Measurements from ENCODE around the gene EXOSC6.
"Not testable (repeated sequence)": the region's sequence is repeated elsewhere in the genome, so short reads cannot be mapped to it uniquely, and the experiment has no call there.

The EXOSC6 gene

DNA sequence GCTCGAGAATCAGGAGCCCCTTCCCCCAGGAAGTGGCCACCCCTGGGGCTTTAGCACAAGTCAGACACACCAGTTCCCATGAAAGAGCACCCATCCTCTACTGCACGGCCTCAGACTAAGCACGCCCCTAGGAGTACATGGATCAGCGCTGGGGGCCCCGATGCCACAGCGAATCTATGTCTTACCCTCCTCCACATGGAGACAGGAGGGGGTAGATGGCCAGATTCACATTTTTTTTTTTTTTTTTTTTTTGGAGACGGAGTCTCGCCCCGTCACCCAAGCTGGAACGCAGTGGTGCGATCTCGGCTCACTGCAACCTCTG is 3.2 kb upstream of the EXOSC6 start:
- DNase-seq (ENCODE audit: low read depth): no peak

DNA sequence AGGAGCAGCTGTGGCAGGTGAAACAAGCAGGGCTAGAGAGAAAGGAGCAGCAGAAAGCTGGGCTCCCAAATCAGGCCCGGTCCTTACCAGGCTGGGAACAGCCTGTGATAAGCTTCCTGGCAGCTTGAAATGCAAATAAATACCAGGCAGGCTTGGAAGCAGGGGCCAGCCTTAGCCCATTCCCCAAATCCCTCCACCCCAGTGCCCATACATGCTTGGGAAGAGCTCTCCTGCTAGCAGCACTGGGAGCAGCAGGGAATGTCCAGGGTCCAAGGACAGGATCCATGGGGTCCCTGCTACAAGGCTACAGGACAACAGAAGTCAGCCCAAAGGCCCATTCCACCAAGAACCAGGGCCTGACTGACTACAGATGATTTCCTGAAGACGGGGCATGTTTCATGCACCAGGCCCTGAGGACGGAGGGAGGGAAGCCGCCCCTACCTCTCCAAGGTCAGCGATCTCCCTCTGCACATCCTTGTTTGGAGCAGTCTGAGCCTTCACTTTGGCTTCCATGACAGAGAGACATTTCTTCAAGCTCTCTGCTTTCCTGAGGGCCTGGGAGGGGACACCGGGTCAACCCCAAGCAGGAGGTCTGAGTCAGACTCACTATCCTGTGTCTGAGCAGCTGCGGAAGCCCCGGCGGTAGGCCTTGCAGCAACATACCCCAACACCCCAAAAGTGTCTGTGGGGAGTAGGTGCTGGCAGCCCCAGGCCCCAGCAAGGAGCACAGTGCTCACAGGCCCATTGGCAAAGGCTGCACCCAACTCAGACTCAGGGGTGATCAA is 2.6 kb upstream of the EXOSC6 start:
- peak; percentile 14 for DNase-seq (ENCODE audit: low read depth)

DNA sequence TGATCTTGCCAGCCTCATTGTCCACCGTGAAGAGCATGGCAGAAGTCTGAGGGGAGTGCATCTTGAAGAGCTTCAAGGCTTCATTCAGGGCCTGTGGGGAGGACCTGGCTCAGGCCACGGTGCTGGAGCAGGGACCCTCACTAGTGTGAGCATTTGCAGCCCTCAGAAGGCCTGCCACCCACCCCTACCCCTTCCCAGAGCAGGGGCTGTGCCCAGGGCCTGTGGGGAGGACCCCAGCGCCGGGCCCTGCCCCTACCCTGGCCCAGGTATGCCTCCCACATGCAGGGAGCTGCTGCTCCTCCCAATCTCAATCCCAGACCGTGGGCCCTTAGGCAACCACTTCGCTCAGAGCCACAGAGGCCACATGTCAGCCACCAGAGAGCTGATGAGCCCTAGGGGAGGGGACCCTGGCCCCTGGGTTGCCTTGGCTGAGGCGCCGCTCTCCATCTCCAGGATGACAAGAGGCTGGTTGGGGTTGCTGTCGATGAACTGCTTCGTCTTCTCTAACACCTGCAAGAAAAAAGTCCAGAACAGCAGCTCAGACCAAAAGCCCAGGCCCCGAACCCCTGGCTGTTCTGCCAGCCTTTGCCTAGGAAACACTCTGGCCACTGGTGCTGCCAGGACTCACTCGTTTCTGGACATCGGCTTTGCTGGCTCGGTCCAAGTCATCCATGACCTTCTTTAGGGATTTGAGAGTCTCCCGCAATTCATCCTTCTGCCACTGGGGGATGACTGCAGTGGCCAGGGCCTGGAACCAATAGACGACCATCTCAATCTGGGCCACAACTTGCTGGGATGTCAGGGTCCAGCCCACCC is 1.8 kb upstream of the EXOSC6 start:
- DNase-seq (ENCODE audit: low read depth): peak; percentile 50

DNA sequence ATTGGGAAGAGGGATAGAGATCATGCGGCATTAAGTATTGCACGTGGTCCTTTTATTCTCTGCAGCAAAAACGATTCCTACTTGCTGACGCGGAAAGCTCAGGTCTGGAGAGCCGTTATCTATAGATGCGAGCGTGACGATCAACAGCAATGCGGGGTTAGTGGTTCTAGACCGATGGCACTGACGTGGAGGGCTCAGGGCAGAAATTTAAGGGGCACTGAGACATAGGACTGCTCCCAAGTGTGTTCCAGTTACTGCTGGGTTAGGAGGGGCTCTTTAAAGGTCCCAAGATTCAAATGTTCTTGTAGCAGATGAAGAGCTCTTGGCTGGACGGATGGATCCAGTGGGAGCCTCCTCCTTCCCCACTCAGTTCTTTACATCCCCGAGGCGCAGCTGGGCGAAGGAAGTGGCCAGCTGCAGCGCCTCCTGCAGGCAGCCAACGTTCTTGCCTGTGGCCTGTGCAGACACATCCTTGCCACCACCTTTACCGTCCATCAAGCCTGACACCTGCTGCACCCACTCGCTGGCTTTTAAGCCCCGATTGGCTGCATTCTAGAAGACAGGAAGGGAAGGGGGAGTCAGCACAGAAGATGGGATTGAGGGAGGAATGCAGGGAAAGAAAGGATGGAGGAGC is 732 bp upstream of the EXOSC6 start:
- DNase-seq (ENCODE audit: low read depth): peak; percentile 21

DNA sequence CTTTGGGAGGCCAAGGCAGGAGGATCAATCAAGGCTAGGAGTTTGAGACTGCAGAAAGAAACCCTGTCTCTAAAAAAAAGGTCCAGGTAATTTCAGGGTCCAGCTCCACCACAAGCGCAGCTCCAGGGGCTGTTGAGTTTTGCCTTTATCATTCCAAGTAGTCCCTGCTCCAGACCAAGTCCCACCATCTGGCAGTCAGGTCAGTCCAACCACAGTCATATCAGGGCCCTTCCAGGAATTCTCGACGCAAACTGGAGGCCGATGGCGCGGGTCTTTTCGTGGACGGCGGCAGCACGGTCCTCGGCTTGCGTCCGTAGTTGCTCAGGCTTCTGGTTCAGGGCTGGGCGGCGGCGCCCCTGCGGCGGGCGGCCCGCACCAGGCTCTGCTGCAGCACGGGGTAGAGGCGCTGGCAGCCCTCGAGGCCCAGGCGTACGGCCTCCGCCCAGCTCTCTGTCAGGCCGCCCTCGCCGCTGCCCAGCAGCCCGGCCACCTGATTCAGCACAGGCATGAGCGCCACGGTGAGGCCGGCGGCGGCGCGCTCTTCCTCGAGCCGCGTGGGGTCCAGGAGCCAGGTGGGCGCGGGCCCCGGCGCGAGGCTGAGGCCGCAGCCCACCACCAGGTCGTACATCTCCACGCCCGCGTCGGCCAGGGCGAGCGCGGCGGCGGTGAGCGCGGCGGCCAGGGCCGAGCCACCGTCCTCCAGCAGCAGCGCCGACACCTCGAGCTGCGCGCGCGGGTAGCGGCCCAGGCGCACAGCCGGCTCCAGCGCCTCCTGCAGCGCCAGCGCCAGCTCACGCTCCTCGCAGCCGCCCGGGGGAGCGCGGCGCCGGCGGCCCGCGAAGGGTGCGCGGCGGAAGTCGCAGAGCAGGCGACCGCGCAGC is 752 bp downstream of the EXOSC6 start:
- peak; percentile 56 for DNase-seq (ENCODE audit: low read depth)

DNA sequence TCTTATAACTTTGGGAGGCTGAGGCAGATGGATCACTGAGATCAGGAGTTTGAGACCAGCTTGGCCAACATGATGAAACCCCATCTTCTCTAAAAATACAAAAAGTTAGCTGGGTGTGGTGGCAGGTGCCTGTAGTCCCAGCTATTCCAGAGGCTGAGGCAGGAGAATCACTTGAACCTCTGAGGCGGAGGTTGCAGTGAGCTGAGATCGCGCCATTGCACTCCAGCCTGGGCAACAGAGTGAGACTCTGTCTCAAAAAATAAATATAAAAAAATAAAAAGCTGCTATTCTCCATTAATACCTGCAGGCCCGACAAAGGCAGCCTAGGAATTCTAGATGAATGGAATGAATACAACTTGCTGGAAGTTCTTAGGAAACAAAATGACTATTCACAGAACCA is 2.0 kb downstream of the EXOSC6 start:
- DNase-seq (ENCODE audit: low read depth): not testable (repeated sequence)

DNA sequence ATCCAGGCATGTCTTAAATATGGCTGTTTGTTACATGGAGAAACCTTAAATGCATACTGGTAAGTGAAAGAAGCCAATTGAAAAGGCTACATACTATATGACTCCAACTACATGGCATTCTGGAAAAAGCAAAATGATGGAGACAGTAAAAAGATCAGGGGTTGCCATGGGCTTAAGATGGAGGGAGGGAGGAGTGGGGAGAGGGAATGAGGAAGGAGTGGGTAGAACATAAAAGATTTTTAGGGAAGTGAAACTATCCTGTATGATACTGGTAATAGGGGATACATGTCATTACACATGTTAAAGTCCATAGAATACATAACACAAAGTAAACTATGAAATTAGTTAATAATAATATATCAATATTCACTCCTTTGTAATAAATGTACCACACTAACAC is 13.0 kb downstream of the EXOSC6 start:
- DNase-seq (ENCODE audit: low read depth): not testable (repeated sequence)

DNA sequence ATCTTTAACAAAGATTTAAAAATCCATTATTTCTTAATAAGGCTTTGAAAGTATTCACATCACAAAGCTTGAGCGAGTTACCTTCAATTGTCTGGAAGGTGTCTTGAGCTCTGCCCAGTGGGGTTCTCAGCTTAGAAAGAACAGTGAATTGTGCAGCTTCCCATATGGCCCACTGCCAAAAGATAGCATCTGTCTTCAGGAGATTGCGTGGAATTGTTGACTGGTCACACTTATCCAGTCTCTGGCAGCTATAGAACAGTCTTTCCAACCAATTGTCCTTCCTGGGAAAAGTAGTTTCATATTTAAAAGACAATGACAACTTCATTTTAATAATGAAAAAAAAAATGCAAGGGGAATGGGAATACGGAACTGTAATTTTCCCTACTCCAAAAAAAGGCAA is 19.9 kb downstream of the EXOSC6 start:
- not testable (repeated sequence) for DNase-seq (ENCODE audit: low read depth)

DNA sequence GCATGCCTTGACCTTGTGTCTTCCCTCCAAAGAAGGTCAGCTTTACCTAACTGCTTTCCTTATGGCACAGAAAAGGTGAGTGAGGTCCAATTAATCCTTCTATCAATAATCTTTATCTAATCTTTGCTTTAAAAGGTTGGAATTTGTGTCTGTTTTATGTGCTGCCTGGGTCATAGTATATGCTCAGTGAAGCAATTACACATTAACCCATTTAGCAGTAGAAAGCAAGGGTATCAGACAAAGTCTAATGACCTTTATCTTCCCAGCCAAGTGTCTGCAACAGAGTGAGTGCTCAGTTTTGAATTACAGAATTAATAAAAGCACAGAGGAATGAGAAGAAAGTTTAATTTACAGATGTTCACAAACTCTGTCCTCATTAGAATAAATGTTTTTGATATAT is 25.7 kb downstream of the EXOSC6 start:
- not testable (repeated sequence) for DNase-seq (ENCODE audit: low read depth)

DNA sequence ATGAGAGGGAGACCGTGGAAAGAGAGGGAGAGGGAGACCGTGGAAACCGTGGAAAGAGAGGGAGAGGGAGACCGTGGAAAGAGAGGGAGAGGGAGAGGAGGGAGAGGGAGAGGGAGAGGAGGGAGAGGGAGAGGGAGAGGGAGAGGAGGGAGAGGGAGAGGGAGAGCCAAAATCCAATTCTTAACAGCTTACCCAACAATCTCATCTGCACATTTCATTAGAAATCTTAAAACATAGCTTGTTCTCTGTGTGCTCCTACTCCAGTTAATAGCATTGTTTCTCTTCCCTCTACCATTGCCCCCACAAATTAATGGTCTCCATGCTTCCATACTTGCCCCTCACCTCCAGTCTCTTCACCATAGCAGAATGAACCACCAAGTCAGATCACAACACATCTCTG is 26.3 kb downstream of the EXOSC6 start:
- DNase-seq (ENCODE audit: low read depth): not testable (repeated sequence)

DNA sequence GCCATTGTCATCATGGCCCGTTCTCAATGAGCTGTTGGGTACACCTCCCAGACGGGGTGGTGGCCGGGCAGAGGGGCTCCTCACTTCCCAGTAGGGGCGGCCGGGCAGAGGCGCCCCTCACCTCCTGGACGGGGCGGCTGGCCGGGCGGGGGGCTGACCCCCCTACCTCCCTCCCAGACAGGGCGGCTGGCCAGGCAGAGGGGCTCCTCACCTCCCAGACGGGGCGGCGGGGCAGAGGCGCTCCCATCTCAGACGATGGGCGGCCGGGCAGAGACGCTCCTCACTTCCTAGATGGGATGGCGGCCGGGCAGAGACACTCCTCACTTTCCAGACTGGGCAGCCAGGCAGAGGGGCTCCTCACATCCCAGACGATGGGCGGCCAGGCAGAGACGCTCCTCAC is 27.1 kb downstream of the EXOSC6 start:
- DNase-seq (ENCODE audit: low read depth): not testable (repeated sequence)

DNA sequence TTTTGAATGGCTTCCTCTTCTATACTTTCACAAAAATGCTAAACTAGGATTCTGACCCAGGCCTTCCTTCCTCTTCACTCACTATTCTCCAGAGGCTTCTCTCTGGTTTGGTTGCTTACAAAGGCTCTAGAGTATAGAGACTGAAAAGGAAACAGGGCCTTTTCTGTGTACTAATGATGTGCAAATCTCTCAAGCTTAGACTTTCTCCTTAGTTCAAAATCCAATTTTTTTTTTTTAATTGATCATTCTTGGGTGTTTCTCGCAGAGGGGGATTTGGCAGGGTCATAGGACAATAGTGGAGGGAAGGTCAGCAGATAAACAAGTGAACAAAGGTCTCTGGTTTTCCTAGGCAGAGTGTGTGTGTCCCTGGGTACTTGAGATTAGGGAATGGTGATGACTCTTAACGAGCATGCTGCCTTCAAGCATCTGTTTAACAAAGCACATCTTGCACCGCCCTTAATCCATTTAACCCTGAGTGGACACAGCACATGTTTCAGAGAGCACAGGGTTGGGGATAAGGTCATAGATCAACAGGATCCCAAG is 27.7 kb downstream of the EXOSC6 start:
- DNase-seq (ENCODE audit: low read depth): not testable (repeated sequence)

DNA sequence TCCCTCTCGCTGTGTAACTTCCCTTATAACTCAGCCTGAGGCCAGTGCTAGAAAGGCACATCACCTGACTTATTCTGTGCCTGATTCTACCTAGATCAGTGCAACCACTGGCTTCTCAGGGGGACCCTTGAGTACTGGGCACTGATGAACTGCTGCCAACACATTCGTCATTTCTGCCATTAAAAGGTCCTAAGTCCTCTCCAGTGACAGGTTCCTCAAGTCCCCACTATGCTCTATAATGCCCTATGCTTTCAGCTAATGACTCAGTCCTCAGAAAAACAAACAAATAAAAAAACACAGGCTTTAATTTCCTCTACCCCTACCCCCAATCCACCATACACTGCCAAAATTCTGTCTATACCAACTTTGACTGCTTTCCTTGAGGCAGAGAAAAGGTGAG is 28.5 kb downstream of the EXOSC6 start:
- not testable (repeated sequence) for DNase-seq (ENCODE audit: low read depth)

DNA sequence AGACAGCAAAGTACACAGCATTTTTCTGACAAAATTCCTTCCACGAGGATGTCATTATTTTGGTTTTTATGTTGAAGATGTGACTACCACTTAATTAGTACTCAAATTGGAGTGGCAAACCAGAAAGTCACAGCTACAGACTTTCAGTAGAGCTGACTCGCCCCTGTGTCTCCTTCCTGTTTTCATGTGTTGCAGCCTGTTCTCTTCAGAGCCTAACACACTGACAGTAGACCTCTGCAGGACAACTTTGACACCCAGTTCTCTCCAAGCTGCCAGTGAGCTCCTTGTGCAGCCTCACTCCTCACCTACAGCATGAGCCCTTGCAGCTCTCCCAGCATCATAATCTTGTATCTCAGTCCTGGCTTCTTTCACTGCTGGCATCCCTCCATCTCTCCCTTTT is 29.2 kb downstream of the EXOSC6 start:
- not testable (repeated sequence) for DNase-seq (ENCODE audit: low read depth)

DNA sequence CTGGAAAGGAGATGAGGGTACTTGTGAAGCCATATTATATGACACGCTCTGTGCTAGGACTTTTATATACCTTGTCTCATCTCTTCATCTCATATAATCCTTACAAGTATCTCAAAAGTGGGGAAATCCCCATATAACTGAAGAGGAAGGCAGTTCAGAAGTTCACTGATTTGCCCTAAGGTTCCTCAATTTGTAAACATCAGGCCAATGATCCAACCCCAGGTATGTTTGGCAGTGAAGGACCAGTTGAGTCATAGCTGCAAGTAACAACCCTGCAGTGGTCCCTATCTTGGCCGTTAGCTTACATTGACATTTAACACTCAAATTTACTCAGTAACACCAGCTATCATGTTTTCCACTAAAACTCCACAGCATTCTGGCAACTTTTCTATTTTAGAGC is 33.2 kb downstream of the EXOSC6 start:
- DNase-seq (ENCODE audit: low read depth): not testable (repeated sequence)

DNA sequence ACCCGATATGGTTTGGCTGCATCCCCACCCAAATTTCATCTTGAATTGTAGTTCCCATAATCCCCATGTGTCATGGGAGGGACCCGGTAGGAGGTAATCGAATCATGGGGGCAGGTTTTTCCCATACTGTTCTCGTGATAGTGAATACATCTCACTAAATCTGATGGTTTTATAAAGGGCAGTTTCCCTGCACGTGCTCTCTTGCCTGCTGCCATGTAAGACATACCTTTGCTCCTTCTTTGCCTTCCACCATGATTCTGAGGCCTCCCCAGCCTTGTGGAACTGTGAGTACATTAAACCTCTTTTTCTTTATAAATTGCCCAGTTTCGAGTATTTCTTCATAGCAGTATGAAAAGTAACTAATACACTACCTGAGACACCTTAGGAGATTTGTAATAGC is 45.4 kb downstream of the EXOSC6 start:
- not testable (repeated sequence) for DNase-seq (ENCODE audit: low read depth)

DNA sequence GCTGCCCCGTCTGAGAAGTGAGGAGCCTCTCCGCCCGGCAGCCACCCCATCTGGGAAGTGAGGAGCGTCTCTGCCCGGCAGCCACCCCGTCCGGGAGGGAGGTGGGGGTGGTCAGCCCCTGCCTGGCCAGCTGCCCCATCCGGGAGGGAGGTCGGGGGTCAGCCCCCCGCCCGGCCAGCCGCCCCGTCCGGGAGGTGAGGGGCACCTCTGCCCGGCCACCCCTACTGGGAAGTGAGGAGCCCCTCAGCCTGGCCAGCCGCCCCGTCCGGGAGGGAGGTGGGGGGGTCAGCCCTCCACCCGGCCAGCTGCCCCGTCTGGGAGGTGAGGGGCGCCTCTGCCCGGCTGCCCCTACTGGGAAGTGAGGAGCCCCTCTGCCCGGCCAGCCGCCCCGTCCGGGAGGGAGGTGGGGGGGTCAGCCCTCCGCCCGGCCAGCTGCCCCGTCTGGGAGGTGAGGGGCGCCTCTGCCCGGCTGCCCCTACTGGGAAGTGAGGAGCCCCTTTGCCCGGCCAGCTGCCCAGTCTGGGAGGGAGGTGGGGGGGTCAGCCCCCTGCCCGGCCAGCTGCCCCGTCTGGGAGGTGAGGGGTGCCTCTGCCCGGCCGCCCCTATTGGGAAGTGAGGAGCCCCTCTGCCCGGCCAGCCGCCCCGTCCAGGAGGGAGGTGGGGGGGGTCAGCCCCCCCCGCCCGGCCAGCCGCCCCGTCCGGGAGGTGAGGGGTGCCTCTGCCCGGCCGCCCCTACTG is 46.9 kb downstream of the EXOSC6 start:
- not testable (repeated sequence) for DNase-seq (ENCODE audit: low read depth)

DNA sequence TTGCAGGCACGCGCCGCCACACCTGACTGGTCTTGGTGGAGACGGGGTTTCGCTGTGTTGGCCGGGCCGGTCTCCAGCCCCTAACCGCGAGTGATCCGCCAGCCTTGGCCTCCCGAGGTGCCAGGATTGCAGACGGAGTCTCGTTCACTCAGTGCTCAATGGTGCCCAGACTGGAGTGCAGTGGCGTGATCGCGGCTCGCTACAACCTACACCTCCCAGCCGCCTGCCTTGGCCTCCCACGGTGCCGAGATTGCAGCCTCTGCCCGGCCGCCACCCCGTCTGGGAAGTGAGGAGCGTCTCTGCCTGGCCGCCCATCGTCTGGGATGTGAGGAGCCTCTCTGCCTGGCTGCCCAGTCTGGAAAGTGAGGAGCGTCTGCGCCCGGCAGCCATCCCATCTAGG is 47.7 kb downstream of the EXOSC6 start:
- not testable (repeated sequence) for DNase-seq (ENCODE audit: low read depth)

DNA sequence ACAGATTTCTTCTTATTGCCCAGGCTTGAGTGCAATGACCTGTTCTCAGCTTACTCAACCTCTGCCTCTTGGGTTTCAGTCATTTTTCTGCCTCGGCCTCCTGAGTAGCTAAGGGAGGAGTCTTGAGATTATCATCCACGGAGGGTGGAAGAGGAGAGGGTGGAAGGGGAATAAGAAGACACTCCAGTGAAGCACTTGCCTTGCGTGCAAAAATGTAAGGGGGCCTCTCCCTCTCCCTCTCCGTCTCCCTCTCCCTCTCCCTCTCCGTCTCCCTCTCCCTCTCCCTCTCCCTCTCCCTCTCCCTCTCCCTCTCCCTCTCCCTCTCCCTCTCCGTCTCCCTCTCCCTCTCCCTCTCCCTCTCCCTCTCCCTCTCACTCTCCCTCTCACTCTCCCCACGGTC is 48.2 kb downstream of the EXOSC6 start:
- not testable (repeated sequence) for DNase-seq (ENCODE audit: low read depth)

DNA sequence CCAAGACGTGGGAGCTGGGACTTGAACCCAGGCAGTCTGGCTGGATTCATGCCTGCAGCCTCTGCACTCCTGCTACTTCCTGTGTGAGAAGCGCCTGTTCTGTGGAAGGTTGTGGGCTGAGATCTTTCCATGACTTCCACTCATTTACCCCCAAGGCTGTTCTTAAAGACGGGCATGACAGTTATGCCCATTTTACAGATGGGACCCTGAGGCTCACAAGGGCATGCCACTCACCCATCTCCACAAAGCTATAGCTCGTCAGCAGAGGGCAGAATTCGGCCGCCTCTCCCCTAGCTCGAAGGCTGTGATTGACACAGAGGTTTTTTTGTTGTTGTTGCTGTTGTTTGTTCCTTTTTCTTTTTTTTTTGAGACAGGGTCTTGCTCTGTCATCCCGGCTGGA is 51.7 kb downstream of the EXOSC6 start:
- DNase-seq (ENCODE audit: low read depth): not testable (repeated sequence)

DNA sequence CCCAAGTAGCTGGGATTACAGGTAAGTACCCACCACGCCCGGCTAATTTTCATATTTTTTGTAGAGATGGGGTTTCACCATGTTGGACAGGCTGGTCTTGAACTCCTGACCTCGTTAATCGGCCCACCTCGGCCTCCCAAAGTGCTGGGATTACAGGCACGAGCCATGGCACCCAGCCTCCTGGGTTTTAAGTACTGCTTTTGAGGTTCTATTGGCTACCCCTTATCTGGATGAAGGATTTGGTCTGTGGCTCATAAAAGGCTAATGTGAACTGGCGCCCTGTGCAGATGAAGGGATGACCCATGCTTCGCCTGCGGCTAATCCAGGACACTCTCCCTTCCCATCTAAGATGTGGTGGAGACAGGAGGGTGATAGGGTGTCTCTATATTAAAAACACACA is 52.6 kb downstream of the EXOSC6 start:
- DNase-seq (ENCODE audit: low read depth): not testable (repeated sequence)
